NCI-H774 (cell line): ENCODE data around the gene DERL3.

Experiments used
- DNase-seq: peaks from one replicate; lab custom pipeline; 2025; lab: John Stamatoyannopoulos, UW

The DERL3 gene

GRCh38 chr22:23831261-23831660 is 7.5 kb downstream of the DERL3 start:
- no peak for DNase-seq

GRCh38 chr22:23829845-23830372 is 8.9 kb downstream of the DERL3 start:
- no peak for DNase-seq

GRCh38 chr22:23828800-23829680 is 9.8 kb downstream of the DERL3 start:
- DNase-seq = no peak

- DNase-seq = no peak
Measured at GRCh38 chr22:23827351-23827995, 11.3 kb downstream of the DERL3 start.

- no peak for DNase-seq
Measured at GRCh38 chr22:23826510-23827350, 12.1 kb downstream of the DERL3 start.

- no peak for DNase-seq
Measured at GRCh38 chr22:23825246-23825905, 13.4 kb downstream of the DERL3 start.

- no peak for DNase-seq
Measured at GRCh38 chr22:23824476-23825245, 14.1 kb downstream of the DERL3 start.

- DNase-seq = no peak
Measured at GRCh38 chr22:23823331-23823791, 15.4 kb downstream of the DERL3 start.

- no peak for DNase-seq
Measured at GRCh38 chr22:23822101-23822671, 16.6 kb downstream of the DERL3 start.

- no peak for DNase-seq
Measured at GRCh38 chr22:23820748-23821211, 18.0 kb downstream of the DERL3 start.

- DNase-seq = no peak
Measured at GRCh38 chr22:23818541-23818940, 20.3 kb downstream of the DERL3 start.

GRCh38 chr22:23817146-23817545 is 21.7 kb downstream of the DERL3 start:
- no peak for DNase-seq

GRCh38 chr22:23816156-23816976 is 22.4 kb downstream of the DERL3 start:
- DNase-seq = no peak

GRCh38 chr22:23815541-23816155 is 23.2 kb downstream of the DERL3 start:
- no peak for DNase-seq

- no peak for DNase-seq
Measured at GRCh38 chr22:23812378-23812777, 26.4 kb downstream of the DERL3 start.

GRCh38 chr22:23806837-23807236 is 32.0 kb downstream of the DERL3 start:
- DNase-seq = no peak

GRCh38 chr22:23804781-23805291 is 34.0 kb downstream of the DERL3 start:
- no peak for DNase-seq

GRCh38 chr22:23803001-23803819 is 35.6 kb downstream of the DERL3 start:
- DNase-seq = no peak
